Measurements from ENCODE around the gene BTG3.

The BTG3 gene

GRCh38 chr21:17611414-17612022 is 1.2 kb downstream of the BTG3 start:
- no peak for TF ChIP-seq GATA2 (IDR thresholded peaks at IDR 0.05; ENCODE audit: low read depth, low read length)
- no peak for TF ChIP-seq GATA3 (IDR thresholded peaks at IDR 0.05; ENCODE audit: low read depth, low read length)

GRCh38 chr21:17610911-17611310 is 1.8 kb downstream of the BTG3 start:
- no peak for TF ChIP-seq GATA2 (IDR thresholded peaks at IDR 0.05; ENCODE audit: low read depth, low read length)
- TF ChIP-seq GATA3 (IDR thresholded peaks at IDR 0.05; ENCODE audit: low read depth, low read length), result no peak

GRCh38 chr21:17609681-17610080 is 3.0 kb downstream of the BTG3 start:
- TF ChIP-seq GATA3 (IDR thresholded peaks at IDR 0.05; ENCODE audit: low read depth, low read length) (no peak), GATA2 (IDR thresholded peaks at IDR 0.05; ENCODE audit: low read depth, low read length) (no peak)

DNA sequence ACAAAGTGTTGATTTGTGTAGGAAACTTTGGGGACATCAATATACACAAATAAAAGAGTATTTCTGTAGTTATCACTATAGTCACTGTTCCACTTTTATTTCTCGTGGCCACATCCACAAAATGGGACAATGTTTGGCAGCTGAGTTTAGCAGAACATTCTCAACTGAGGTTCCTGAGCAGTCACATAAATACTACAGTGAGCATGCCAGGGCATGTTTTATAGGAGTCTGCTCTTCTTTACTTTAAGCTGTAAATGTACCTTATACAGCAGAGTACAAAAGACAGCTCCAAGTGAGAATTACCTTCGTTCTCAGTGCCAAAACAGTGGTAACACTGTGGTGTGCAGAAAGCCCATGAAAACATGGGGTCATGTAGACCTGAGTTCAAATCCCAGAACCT is 5.0 kb downstream of the BTG3 start:
- TF ChIP-seq GATA2 (IDR thresholded peaks at IDR 0.05; ENCODE audit: low read depth, low read length) (no peak), GATA3 (IDR thresholded peaks at IDR 0.05; ENCODE audit: low read depth, low read length) (no peak)

DNA sequence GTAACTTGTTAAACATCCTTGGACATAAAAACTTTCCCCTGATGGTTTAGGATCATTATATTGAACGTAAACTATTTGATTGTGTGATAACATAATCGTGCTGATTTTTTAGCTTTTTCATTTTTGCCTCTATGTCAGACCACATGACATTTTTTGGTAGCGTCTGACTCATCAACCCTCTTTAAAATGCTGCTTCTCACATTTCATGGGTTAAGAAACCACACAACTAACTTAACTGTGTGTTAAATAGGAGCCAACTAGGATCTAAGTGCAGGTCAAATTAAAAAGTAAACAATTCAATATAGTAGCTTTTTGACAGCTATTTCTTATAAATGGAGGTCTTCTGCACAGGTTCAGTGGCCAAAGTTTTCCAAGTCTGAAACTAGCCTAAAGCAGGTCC is 9.8 kb downstream of the BTG3 start:
- TF ChIP-seq GATA3 (IDR thresholded peaks at IDR 0.05; ENCODE audit: low read depth, low read length) (no peak), GATA2 (IDR thresholded peaks at IDR 0.05; ENCODE audit: low read depth, low read length) (no peak)

DNA sequence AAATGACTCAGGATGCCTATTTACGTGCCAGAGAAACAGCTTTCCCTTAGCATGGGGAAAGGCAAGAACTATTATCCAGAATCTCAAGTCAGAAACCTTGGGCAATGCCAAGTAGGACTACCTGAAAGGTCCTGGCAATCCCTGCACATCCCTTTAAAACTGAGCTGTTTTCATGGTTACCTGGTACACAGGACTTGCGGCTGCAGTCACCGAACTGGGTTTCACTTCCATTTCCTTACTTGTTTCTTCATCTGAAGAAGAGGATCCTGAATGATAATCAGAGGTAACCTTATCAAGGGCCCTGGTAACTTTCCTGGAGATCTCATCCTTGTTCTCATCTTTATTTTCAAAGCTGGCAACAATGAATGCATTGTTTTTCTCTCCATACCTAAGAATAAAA is 14.3 kb downstream of the BTG3 start:
- TF ChIP-seq GATA3 (IDR thresholded peaks at IDR 0.05; ENCODE audit: low read depth, low read length), result no peak
- no peak for TF ChIP-seq GATA2 (IDR thresholded peaks at IDR 0.05; ENCODE audit: low read depth, low read length)

DNA sequence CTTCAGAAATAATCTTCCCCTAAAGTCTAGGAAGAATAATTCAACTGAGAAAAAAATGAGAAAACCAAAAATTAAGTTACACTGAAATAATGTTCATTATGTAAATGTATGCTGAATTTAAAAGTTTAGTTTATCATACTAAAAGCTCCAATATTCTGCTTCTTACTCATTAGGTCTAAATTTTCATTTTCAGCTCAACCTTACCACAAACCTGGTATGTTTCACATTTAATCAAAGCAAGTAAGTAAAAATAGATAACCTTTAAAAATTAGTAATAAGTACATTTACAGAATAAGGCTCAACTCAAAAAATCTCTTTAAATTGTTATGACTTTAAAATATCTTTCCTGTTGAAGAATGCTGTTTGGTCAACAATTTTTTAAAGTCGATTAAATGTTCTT is 15.0 kb downstream of the BTG3 start:
- TF ChIP-seq GATA3 (IDR thresholded peaks at IDR 0.05; ENCODE audit: low read depth, low read length) (no peak), GATA2 (IDR thresholded peaks at IDR 0.05; ENCODE audit: low read depth, low read length) (no peak)

DNA sequence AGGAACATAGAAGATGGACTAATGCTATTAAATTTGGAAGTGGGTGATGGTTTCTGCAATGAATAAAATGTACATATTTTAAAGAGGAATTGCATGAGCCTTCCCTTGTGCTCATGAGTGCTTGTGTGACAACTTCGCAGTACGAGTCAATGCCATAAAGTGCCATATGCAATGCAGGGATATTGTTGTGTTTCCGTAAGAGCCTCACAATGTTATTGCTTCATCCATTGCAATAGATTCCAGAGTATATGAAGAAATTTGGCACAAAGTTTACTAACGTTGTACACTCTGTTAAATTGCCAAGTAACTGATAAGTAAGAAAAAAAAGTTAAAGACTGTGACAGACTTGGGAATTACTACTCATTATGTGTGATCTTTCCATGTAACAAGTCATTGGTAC is 22.3 kb downstream of the BTG3 start:
- no peak for TF ChIP-seq GATA3 (IDR thresholded peaks at IDR 0.05; ENCODE audit: low read depth, low read length)
- TF ChIP-seq GATA2 (IDR thresholded peaks at IDR 0.05; ENCODE audit: low read depth, low read length), result no peak

DNA sequence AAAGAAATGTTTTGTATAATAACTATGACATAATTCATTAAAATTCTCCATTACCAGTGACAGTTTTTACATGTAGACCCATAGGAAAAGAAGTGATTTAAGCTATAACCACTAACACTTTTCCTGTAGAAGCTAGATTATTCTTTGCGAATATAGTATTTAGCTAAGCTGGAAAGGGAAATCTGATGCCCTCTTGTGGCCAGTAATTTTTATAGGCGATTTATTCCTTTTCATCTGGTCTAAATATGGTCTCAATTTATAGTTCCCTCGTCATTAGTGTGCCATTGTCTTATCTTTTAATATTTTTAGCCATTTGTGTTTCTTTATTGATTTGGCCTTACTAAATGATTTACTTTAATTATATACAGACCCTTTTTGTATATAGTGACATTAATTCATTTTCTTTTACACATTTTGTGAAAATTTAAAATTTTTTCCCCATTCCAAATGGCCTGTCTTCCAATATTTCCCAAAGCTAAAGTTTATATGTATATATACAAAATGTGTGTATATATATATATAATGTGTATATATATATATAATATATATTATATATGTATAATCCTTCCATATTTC is 26.7 kb downstream of the BTG3 start:
- TF ChIP-seq GATA2 (IDR thresholded peaks at IDR 0.05; ENCODE audit: low read depth, low read length), result no peak
- TF ChIP-seq GATA3 (IDR thresholded peaks at IDR 0.05; ENCODE audit: low read depth, low read length), result no peak

DNA sequence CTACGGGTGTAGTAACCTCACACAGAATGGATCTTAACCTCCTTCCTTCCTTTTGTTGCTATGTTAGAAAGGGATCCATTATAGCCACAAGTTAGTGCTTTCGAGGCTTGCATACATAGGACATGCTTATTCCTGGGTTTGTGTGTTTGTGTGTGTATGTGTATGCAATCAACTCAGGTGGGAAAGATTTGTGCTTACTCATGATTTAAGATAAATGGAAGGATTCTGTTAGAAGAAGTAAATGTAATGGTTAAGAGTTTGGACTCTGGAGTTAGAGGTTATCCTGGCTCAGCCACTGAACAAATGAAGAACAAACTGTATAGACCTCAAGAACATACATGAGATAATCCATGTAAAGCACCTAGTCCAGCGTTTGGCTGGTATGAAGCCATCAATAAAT is 28.8 kb downstream of the BTG3 start:
- no peak for TF ChIP-seq GATA2 (IDR thresholded peaks at IDR 0.05; ENCODE audit: low read depth, low read length)
- TF ChIP-seq GATA3 (IDR thresholded peaks at IDR 0.05; ENCODE audit: low read depth, low read length), result no peak

DNA sequence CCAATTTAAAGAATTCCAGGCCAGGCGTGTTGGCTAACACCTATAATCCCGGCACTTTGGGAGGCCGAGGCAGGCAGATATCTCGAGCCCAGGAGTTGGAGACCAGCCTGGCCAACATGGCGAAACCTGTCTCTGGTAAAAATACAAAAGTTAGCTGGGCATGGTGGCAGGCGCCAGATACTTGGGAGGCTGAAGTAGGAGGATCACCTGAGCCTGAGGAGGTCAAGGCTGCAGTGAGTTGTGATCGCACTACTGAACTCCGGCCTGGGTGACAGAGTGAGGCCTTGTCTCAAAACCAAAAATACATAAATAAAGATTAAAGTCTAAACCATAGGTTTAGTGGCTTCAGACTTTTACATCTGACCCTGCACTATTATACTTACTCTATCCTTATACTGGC is 32.4 kb downstream of the BTG3 start:
- TF ChIP-seq GATA3 (IDR thresholded peaks at IDR 0.05; ENCODE audit: low read depth, low read length) (no peak), GATA2 (IDR thresholded peaks at IDR 0.05; ENCODE audit: low read depth, low read length) (no peak)

DNA sequence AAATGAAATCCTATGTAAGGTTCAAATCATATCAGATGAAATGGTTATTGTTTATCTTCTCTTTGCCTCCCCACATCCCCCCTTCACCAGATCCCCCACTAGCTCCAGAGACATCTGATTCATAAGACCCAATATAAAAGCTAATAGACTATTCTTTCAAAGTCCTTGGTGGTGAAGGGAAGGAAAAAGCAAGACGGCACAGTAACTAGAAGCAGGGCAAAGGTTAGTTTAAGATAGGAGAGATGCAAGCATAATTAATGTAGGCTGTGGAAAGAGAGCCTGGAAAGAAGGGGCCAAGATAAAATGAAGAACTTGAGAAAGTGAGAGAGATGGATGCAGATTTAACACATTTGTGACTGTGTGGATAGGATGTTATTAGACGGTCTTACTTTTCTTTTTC is 33.8 kb downstream of the BTG3 start:
- TF ChIP-seq GATA3 (IDR thresholded peaks at IDR 0.05; ENCODE audit: low read depth, low read length) (no peak), GATA2 (IDR thresholded peaks at IDR 0.05; ENCODE audit: low read depth, low read length) (no peak)

DNA sequence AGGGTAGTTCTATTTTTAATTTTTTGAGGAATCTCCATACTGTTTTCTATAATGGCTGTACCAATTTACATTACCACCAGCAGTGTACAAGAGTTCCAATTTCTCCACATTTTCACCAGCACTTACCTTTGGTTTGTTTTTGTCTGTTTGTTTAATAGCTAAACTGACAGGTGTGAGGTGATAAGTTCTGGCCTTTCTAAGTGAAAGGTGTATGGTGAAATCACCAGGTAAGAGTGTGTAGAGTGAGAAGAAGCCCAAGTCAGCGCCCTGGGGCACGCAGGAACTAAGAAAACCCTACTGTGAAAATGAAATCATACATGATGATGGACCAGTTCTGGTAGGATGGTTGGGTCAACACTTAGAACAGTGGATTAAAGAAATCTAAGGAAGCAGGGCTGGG is 34.5 kb downstream of the BTG3 start:
- TF ChIP-seq GATA3 (IDR thresholded peaks at IDR 0.05; ENCODE audit: low read depth, low read length), result no peak
- TF ChIP-seq GATA2 (IDR thresholded peaks at IDR 0.05; ENCODE audit: low read depth, low read length), result no peak

GRCh38 chr21:17577701-17578100 is 35.0 kb downstream of the BTG3 start:
- no peak for TF ChIP-seq GATA2 (IDR thresholded peaks at IDR 0.05; ENCODE audit: low read depth, low read length)
- no peak for TF ChIP-seq GATA3 (IDR thresholded peaks at IDR 0.05; ENCODE audit: low read depth, low read length)

GRCh38 chr21:17576080-17576835 is 36.4 kb downstream of the BTG3 start:
- TF ChIP-seq GATA2 (IDR thresholded peaks at IDR 0.05; ENCODE audit: low read depth, low read length) (no peak), GATA3 (IDR thresholded peaks at IDR 0.05; ENCODE audit: low read depth, low read length) (no peak)

Measured in SH-SY5Y (cell line).